GM12875 (cell line): ENCODE data around the gene COMMD6.

ENCODE experiments used
- H3K4me3 ChIP-seq: one replicate; pipeline ENCODE4 v1.5.1; 2011; ENCODE audit warnings: low read depth, low read length, control low read depth
- CTCF ChIP-seq: IDR thresholded peaks from 2 replicates; pipeline ENCODE4 v1.5.1; 2011; ENCODE audit warnings: low read depth, mild to moderate bottlenecking, control low read depth, inconsistent platforms, low read length, moderate library complexity, borderline replicate concordance; ENCODE audit not compliant: insufficient read depth

COMMD6 gene

DNA sequence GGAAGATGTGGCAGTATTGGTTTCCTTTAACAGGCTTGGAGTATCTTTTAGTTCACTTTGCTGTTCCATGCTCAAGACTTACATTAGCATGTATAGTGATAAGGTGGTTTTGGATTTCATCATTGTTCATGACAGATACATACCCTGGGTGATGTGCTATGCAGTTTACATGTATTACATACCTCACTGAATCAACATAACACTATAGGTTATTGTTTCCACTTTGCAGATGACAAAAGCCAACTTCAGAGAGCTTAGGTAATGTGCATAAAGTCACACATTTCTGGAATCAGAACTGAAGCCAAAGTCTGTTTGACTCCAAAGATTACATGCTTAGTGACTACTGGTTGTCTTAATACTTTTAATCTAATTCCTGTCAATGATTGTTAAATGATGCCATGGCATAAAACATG, 7.1 kb downstream of the COMMD6 start:
- no peak overlapping the region for H3K4me3 ChIP-seq
- TF ChIP-seq CTCF = no peak

DNA sequence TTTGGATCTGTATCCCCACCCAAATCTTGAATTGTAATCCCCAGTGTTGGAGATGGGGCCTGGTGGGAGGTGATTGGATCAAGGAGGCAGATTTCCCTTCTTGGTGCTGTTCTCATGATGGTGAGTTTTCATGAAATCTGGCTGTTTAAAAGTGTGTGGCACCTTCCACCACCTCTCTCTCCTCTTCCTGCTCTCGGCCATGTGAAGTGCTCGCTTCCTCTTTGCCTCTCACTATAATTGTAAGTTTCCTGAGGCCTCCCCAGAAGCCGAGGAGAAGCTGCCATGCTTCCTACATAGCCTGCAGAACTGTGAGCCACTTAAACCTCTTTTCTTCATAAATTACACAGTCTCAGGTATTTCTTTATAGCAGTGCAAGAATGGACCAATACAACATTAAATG, 15.7 kb downstream of the COMMD6 start:
- TF ChIP-seq CTCF = no peak
- H3K4me3 ChIP-seq = no peak overlapping the region

DNA sequence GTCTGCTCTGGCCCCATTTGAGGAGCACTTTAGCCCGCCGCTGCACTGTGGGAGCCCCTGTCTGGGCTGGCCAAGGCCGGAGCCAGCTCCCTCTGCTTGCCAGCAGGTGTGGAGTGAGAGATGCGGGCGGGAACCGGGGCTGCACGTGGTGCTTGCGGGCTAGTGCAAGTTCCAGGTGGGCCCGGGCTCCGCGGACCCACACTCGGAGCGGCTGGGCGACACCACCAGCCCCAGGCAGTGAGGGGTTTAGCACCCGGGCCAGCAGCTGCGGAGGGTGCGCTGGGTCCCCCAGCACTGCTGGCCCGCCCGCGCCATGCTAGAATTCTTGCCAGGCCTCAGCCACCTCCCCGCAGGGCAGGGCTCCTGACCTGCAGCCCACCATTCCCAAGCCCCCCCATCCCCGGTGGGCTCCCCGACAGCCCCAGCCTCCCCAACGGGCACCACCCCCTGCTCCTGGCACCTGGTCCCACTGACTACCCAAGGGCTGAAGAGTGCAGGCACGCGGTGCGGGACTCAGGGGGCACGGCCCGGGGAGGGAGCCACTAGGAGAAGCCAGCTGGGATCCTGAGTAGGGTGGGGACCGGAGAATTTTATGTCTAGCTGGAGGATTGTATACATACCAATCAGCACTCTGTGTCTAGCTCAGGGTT, 19.1 kb downstream of the COMMD6 start:
- H3K4me3 ChIP-seq = no peak overlapping the region
- TF ChIP-seq CTCF = no peak

GRCh38 chr13:75514080-75514995, 23.3 kb downstream of the COMMD6 start:
- H3K4me3 ChIP-seq = no peak overlapping the region
- no peak for TF ChIP-seq CTCF

DNA sequence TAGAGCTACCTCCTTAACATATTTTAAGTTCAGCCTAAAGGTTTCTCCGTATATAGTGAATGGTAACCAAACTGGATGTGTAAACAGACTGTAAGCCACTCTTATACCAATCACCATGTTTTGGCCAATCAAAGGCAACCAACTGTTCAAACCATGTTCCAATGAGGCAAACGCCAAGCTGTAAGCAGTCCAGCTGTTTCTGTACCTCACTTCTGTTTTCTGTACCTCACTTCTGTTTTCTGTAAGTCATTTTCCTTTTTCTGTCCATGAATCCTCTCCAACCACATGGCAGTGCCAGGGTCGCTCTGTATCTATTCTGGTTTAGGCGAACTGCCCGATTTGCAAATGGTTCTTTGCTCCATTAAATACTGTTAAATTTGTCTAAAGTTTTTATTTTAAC, 24.4 kb downstream of the COMMD6 start:
- H3K4me3 ChIP-seq = no peak overlapping the region
- no peak for TF ChIP-seq CTCF

GRCh38 chr13:75512253-75512652, 25.4 kb downstream of the COMMD6 start:
- no peak overlapping the region for H3K4me3 ChIP-seq
- no peak for TF ChIP-seq CTCF
